C4-2B (cell line): ENCODE results near the gene TPRG1L.

Experiments used
- CTCF ChIP-seq: fragments of 450-650 bp; conservative IDR thresholded peaks from 2 replicates; pipeline ENCODE4 v1.5.1; 2017; ENCODE audit warnings: mild to moderate bottlenecking
- ZFX ChIP-seq: fragments of 450-650 bp; IDR thresholded peaks from 2 replicates; pipeline ENCODE4 v1.6.1; 2017

DNA sequence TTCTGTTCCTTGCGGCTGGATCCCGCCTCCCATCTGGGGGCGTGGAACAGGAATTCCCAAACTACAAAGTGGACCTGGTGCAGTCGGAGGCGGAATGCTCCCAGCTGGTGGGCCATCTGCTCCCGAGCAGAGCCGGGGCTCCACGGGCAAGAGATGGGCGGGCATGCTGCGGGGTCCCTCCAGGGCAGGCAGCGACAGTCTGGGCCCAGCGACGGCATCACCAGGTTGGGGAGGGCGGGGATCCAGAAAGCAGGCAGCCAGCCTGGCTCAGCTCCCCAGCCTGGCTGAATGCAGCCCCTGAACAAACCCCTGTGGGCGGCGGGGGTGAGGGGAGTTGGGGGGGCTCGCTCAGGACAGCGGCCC, 17.1 kb upstream of the TPRG1L start:
- no peak for TF ChIP-seq CTCF
- no peak for TF ChIP-seq ZFX
